Stomach (tissue), 9 donors: ENCODE measurements around the gene OR4F6. TPM values are rescaled to one million over a fixed set of nuclear protein-coding genes. Genes with fewer than 3 reads are reported as not detected.

Source experiments
- DNase-seq, 2 donors: peaks; one replicate each; pipeline versions ENCODE4 v3.0.0 to v3.0.0-alpha.2; 2013 to 2019
- H3K27ac ChIP-seq, 5 donors: fragments of 200-600 bp in 4 of 5; sonication (generic) in 4 of 5; one replicate each; pipeline ENCODE4 v1.5.1; 2013 to 2019; ENCODE audit warnings: mild to moderate bottlenecking in 1 of 5, moderate library complexity in 1 of 5
- H3K27me3 ChIP-seq, 3 donors: fragments of 200-600 bp; sonication (generic); one replicate each; pipeline ENCODE4 v1.5.1; 2017 to 2019; ENCODE audit warnings: mixed run types in 1 of 3
- H3K36me3 ChIP-seq, 4 donors: fragments of 200-600 bp; sonication (generic); 1 replicate in 3 of 4; 2 replicates in 1 of 4; pipeline ENCODE4 v1.5.1; 2016 to 2019
- H3K4me1 ChIP-seq, 4 donors: fragments of 200-600 bp; sonication (generic); one replicate each; pipeline ENCODE4 v1.5.1; 2016 to 2019
- H3K4me3 ChIP-seq, 4 donors: fragments of 200-600 bp; sonication (generic) in 3 of 4; one replicate each; pipeline ENCODE4 v1.5.1; 2016 to 2019; ENCODE audit warnings: mild to moderate bottlenecking in 1 of 4
- H3K9me3 ChIP-seq, 4 donors: fragments of 200-600 bp; sonication (generic); one replicate each; pipeline ENCODE4 v1.5.1; 2016 to 2019
- CTCF ChIP-seq, 7 experiments: fragments of 450-650 bp in 4 of 7; fragments of 200-600 bp in 3 of 7; sonication (generic) in 3 of 7; IDR thresholded peaks; one replicate each; pipeline ENCODE4 v1.5.1; 2016 to 2019; ENCODE audit warnings: antibody characterized with exemption in 7 of 7, control low read depth in 2 of 7, mild to moderate bottlenecking in 1 of 7
- EP300 ChIP-seq: sonication (generic); formaldehyde crosslinking; IDR thresholded peaks from one replicate; pipeline ENCODE4 v1.6.1; 2017; ENCODE audit warnings: antibody characterized with exemption
- POLR2A ChIP-seq, 4 donors: fragments of 450-650 bp; IDR thresholded peaks; one replicate each; pipeline ENCODE4 v1.6.1; 2016; ENCODE audit warnings: antibody characterized with exemption in 4 of 4, control low read depth in 2 of 4, mild to moderate bottlenecking in 1 of 4, moderate library complexity in 1 of 4
- POLR2AphosphoS5 ChIP-seq, 3 donors: sonication (generic); formaldehyde crosslinking; IDR thresholded peaks; one replicate each; pipeline ENCODE4 v1.6.1; 2016; ENCODE audit warnings: antibody characterized with exemption in 3 of 3
- WGBS, 5 donors: extraction: QIAGEN DNeasy Blood & Tissue Kit in 3 of 5; methylation state at CpG; one replicate each; pipeline versions ENCODE4 v1.1.5 to v1.1.7; 2013 to 2018; 5-methylcytosine and 5-hydroxymethylcytosine counted together
- intact Hi-C: fragments of 100-400 bp; cut with DNase I; formaldehyde crosslinking; loops from one replicate; pipeline ENCODE4 v1.15.1; 2023; ENCODE audit warnings: low total_unique reads
- polyA plus RNA-seq, 3 donors: library from polyadenylated mRNA; stranded (reverse); fragments of 200-250 nt; gene quantifications; one replicate each; pipeline ENCODE4 v1.2.3, GENCODE V29; 2013
- total RNA-seq, 5 donors: library from RNA; depleted of rRNA; stranded (reverse); fragments of >200 nt; gene quantifications; one replicate each; pipeline versions ENCODE4 v1.1.0 to v1.2.3, GENCODE V29; 2014 to 2016
- donor health status: healthy with polysubstance abuse.
- donor health status: Bipolar disorder and iron deficiency.
- donor health status: healthy.

The OR4F6 gene
- total and polyA plus RNA-seq, 8 donors = not detected

DNA sequence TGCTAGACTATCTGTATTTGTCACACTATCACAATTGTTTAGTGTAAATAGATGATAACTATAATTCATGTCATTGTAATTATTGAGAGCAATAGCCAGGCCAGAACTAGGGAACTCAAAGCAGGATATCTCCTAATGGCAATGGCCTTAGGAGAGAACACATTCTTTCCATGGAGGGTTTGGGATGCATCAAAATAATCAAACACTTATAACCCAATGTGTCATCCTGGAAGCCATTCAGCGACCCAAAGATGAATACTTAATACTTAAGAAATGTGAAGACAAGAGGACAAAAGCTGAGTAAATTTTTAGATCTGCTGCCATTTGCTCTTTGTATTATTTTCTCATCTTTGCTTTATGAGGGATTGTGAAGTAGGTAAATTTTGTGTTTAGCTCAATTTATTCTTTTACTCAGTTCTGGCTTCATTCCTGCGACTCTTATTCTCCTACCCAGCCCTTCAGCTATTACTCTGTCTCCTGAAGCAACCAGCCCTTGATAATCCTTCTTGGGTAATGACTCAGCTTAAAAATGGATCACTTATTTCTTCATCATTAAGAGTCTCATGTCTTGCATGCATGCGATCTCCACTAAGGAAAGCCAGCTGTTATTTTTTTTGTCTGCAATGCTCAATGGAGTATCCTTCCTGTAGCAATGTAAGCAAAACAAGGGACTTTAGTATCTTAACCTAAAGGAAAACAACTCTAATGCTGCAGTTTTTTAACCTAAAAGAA, 10.7 kb downstream of the OR4F6 start:
- intact Hi-C loops = no loop called here
- no peak overlapping the region for H3K27ac ChIP-seq
- H3K36me3 ChIP-seq = no peaks in the 10 kb centered on the region
- no peaks in the 10 kb centered on the region for H3K9me3 ChIP-seq
- H3K27me3 ChIP-seq = peaks cover 0 to 12% (median 0%) of the 10 kb centered on the region in 3 donors
- WGBS, 5 donors = 64 to 78% (median 71%) methylated on average over 3 of the region's 3 CpGs
- DNase-seq = no peak
- TF ChIP-seq POLR2AphosphoS5 (IDR thresholded peaks at IDR 0.05) (no peak), EP300 (no peak), POLR2A (IDR thresholded peaks at IDR 0.05) (no peak), CTCF (IDR thresholded peaks at IDR 0.05) (no peak)
- no peak overlapping the region for H3K4me3 ChIP-seq
- no peaks in the 10 kb centered on the region for H3K4me1 ChIP-seq

- 50 to 71% (median 64%) methylated on average over 6 of the region's 6 CpGs for WGBS, 5 donors
- Histone ChIP-seq H3K4me1 (no peaks in the 10 kb centered on the region), H3K4me3 (no peak overlapping the region), H3K27me3 (no peaks in the 10 kb centered on the region), H3K27ac (no peak overlapping the region), H3K9me3 (no peaks in the 10 kb centered on the region), H3K36me3 (no peaks in the 10 kb centered on the region)
- intact Hi-C loops = no loop called here
- no peak for TF ChIP-seq EP300
- no peak for TF ChIP-seq POLR2A (IDR thresholded peaks at IDR 0.05)
- TF ChIP-seq POLR2AphosphoS5 (IDR thresholded peaks at IDR 0.05) = no peak
- no peak for TF ChIP-seq CTCF (IDR thresholded peaks at IDR 0.05)
- DNase-seq = no peak
These were observed 17.5 kb downstream of the OR4F6 start for GRCh38 chr15:101820781-101821180.

DNA sequence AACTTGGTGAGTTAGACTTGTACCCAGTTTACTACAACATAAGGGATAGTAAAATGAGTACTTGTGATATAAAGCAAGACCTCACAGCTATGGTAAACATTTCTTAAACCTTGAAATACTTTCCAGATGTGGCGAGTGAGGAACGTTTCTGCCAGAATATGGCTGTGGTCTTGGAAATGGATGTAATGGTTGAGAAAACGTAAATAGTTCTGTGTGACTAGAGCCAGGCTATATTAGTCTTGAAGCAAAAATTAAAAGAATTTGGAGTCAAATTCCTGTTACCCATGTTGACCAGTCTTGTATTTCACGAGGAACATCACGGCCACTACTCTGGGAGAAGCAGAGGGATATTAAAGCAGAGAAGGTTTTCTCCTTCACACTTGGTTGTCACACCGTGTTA, 23.9 kb downstream of the OR4F6 start:
- WGBS, 5 donors = 60 to 79% (median 72%) methylated on average over 6 of the region's 6 CpGs
- Histone ChIP-seq H3K27me3 (no peaks in the 10 kb centered on the region), H3K27ac (no peak overlapping the region), H3K9me3 (no peaks in the 10 kb centered on the region), H3K4me3 (no peak overlapping the region), H3K4me1 (no peaks in the 10 kb centered on the region), H3K36me3 (no peaks in the 10 kb centered on the region)
- no peak for DNase-seq
- TF ChIP-seq CTCF (IDR thresholded peaks at IDR 0.05) = no peak
- TF ChIP-seq POLR2AphosphoS5 (IDR thresholded peaks at IDR 0.05) = no peak
- no peak for TF ChIP-seq EP300
- TF ChIP-seq POLR2A (IDR thresholded peaks at IDR 0.05) = no peak
- intact Hi-C loops = no loop called here

DNA sequence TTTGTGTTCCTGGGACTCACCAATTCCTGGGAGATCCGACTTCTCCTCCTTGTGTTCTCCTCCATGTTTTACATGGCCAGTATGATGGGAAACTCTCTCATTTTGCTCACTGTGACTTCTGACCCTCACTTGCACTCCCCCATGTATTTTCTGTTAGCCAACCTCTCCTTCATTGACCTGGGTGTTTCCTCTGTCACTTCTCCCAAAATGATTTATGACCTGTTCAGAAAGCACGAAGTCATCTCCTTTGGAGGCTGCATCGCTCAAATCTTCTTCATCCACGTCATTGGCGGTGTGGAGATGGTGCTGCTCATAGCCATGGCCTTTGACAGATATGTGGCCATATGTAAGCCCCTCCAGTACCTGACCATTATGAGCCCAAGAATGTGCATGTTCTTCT, 25.5 kb downstream of the OR4F6 start:
- Histone ChIP-seq H3K9me3 (peaks cover 0 to 4% (median 2%) of the 10 kb centered on the region in 4 donors), H3K27me3 (no peaks in the 10 kb centered on the region), H3K36me3 (no peaks in the 10 kb centered on the region), H3K4me1 (no peaks in the 10 kb centered on the region), H3K4me3 (no peak overlapping the region), H3K27ac (no peak overlapping the region)
- 80 to 88% (median 86%) methylated on average over 5 of the region's 5 CpGs for WGBS, 5 donors
- no peak for DNase-seq
- intact Hi-C loops = no loop called here
- no peak for TF ChIP-seq POLR2A (IDR thresholded peaks at IDR 0.05)
- no peak for TF ChIP-seq CTCF (IDR thresholded peaks at IDR 0.05)
- TF ChIP-seq EP300 = no peak
- TF ChIP-seq POLR2AphosphoS5 (IDR thresholded peaks at IDR 0.05) = no peak
